ENCODE measurements around the gene TMEM106C.

DNA sequence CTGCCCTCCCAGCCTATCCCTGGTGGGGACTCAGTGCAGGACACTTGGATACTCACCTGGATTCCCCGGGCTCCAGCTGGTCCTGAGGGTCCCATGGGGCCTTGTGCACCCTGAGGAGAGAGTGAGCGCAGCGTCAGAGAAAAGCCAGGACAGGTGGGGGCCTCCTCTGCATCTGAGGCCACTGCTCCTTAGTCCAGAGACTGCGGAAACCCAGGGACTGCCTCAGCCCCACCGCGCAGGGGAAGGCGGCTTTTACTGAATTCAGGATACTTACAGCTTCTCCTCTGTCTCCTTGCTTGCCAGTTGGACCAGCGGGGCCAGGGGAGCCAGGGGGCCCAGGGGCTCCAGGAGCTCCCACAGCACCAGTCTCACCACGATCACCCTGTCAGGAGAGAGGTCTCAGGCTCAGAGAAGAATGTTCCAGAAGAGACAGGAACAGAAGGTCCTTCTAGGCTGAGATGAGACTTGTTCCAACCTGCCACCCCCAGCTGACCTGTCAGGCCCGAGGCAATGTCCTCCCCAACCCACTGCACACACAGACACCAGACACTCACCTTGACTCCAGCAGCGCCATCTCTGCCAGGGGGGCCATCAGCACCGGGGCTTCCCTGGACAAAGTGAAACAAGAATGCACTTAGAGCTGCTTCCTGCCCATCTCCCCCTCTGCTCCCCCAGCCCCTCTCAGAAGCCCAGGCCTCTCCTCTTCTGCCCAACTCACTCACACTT, 13.8 kb downstream of the TMEM106C start:
- TF ChIP-seq, protein P1, sequence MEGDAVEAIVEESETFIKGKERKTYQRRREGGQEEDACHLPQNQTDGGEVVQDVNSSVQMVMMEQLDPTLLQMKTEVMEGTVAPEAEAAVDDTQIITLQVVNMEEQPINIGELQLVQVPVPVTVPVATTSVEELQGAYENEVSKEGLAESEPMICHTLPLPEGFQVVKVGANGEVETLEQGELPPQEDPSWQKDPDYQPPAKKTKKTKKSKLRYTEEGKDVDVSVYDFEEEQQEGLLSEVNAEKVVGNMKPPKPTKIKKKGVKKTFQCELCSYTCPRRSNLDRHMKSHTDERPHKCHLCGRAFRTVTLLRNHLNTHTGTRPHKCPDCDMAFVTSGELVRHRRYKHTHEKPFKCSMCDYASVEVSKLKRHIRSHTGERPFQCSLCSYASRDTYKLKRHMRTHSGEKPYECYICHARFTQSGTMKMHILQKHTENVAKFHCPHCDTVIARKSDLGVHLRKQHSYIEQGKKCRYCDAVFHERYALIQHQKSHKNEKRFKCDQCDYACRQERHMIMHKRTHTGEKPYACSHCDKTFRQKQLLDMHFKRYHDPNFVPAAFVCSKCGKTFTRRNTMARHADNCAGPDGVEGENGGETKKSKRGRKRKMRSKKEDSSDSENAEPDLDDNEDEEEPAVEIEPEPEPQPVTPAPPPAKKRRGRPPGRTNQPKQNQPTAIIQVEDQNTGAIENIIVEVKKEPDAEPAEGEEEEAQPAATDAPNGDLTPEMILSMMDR (IDR thresholded peaks at IDR 0.05): no peak
- TF ChIP-seq POLR2A (IDR thresholded peaks at IDR 0.05): no peak

All from adrenal gland (tissue), 5 donors.